ENCODE measurements around the gene MFAP4.

The MFAP4 gene

GRCh38 chr17:19405114-19405513, 18.1 kb upstream of the MFAP4 start:
- H3K27ac ChIP-seq (ENCODE audit: low read depth, low read length): no peak overlapping the region
- no peak overlapping the region for H3K4me3 ChIP-seq (ENCODE audit: low read length)
- no peaks in the 10 kb centered on the region for H3K4me1 ChIP-seq (ENCODE audit: control insufficient read depth, insufficient read depth, low read length)
- no peak overlapping the region for H3K9ac ChIP-seq (ENCODE audit: low read length)
- H3K36me3 ChIP-seq (ENCODE audit: control insufficient read depth, insufficient read depth, low read length): no peaks in the 10 kb centered on the region
- H3K27me3 ChIP-seq (ENCODE audit: control insufficient read depth, insufficient read depth, low read length): no peaks in the 10 kb centered on the region

GRCh38 chr17:19404264-19404663, 17.3 kb upstream of the MFAP4 start:
- Histone ChIP-seq H3K9ac (ENCODE audit: low read length) (no peak overlapping the region), H3K4me1 (ENCODE audit: control insufficient read depth, insufficient read depth, low read length) (no peaks in the 10 kb centered on the region), H3K27me3 (ENCODE audit: control insufficient read depth, insufficient read depth, low read length) (no peaks in the 10 kb centered on the region), H3K36me3 (ENCODE audit: control insufficient read depth, insufficient read depth, low read length) (no peaks in the 10 kb centered on the region), H3K27ac (ENCODE audit: low read depth, low read length) (no peak overlapping the region), H3K4me3 (ENCODE audit: low read length) (no peak overlapping the region)

DNA sequence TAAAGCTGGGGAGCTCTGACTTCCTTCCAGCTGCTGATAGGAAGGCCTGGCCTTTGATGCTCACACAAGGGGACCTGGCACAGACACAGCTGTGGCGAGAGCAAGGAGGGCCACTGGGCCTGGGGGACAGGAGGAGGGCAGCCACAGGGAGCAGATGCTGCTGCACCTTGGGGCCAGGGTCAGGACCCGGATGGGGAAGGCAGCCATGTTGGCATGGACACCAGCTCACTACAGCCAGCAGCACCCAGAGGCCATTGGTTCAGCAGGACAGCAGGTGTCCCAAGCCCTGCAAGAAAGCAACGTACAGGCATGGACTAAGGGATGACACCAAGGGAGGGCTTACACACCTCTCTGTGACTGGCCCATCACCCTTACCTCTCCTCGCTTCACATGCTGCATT, 16.0 kb upstream of the MFAP4 start:
- no peak overlapping the region for H3K27ac ChIP-seq (ENCODE audit: low read depth, low read length)
- peaks cover 3% of the 10 kb centered on the region for H3K4me1 ChIP-seq (ENCODE audit: control insufficient read depth, insufficient read depth, low read length)
- no peak overlapping the region for H3K9ac ChIP-seq (ENCODE audit: low read length)
- no peaks in the 10 kb centered on the region for H3K27me3 ChIP-seq (ENCODE audit: control insufficient read depth, insufficient read depth, low read length)
- no peak overlapping the region for H3K4me3 ChIP-seq (ENCODE audit: low read length)
- H3K36me3 ChIP-seq (ENCODE audit: control insufficient read depth, insufficient read depth, low read length): no peaks in the 10 kb centered on the region

- Histone ChIP-seq H3K4me1 (ENCODE audit: control insufficient read depth, insufficient read depth, low read length) (peaks cover 3% of the 10 kb centered on the region), H3K27ac (ENCODE audit: low read depth, low read length) (no peak overlapping the region), H3K36me3 (ENCODE audit: control insufficient read depth, insufficient read depth, low read length) (no peaks in the 10 kb centered on the region), H3K9ac (ENCODE audit: low read length) (no peak overlapping the region), H3K4me3 (ENCODE audit: low read length) (no peak overlapping the region), H3K27me3 (ENCODE audit: control insufficient read depth, insufficient read depth, low read length) (no peaks in the 10 kb centered on the region)
Measured at GRCh38 chr17:19402171-19402570, 15.2 kb upstream of the MFAP4 start.

DNA sequence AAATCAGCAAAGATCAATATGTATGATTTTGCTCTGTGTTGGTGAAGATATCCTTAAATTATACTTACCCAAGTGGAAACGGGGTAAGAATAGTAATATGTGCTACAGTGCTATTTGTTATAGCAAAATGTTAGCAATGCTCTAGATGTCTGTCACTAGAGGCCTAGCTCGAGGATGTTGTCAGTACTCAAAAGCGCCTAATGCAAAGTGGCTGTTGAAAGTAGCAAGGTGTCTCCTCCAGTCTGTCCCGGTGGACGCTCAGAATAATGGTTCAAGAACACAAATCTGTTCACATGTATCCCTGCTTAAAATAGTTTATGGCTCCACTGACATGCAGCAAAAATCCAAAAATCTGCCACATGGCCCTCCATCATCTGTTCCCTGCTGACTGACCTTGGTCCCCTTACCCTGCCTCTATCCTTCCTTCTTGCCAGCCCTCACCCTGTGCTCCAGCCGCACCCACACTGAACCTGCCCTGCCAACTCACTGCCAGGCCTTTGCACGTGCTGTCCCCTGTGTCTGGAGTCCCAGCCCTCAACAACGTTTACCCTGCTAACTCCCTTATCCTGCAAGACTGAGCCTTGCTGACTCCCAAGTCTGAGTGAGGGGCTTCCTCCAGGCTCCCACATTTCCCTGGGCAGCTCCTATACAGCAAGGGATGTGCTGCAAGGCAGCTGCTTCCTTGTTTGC, 14.5 kb upstream of the MFAP4 start:
- H3K27me3 ChIP-seq (ENCODE audit: control insufficient read depth, insufficient read depth, low read length): no peaks in the 10 kb centered on the region
- H3K27ac ChIP-seq (ENCODE audit: low read depth, low read length): no peak overlapping the region
- H3K4me1 ChIP-seq (ENCODE audit: control insufficient read depth, insufficient read depth, low read length): peaks cover 3% of the 10 kb centered on the region
- no peaks in the 10 kb centered on the region for H3K36me3 ChIP-seq (ENCODE audit: control insufficient read depth, insufficient read depth, low read length)
- no peak overlapping the region for H3K9ac ChIP-seq (ENCODE audit: low read length)
- H3K4me3 ChIP-seq (ENCODE audit: low read length): no peak overlapping the region

- Histone ChIP-seq H3K4me3 (ENCODE audit: low read length) (no peak overlapping the region), H3K27ac (ENCODE audit: low read depth, low read length) (no peak overlapping the region), H3K9ac (ENCODE audit: low read length) (no peak overlapping the region), H3K27me3 (ENCODE audit: control insufficient read depth, insufficient read depth, low read length) (no peaks in the 10 kb centered on the region), H3K4me1 (ENCODE audit: control insufficient read depth, insufficient read depth, low read length) (peaks cover 3% of the 10 kb centered on the region), H3K36me3 (ENCODE audit: control insufficient read depth, insufficient read depth, low read length) (no peaks in the 10 kb centered on the region)
Measured at GRCh38 chr17:19399750-19400450, 12.9 kb upstream of the MFAP4 start.

DNA sequence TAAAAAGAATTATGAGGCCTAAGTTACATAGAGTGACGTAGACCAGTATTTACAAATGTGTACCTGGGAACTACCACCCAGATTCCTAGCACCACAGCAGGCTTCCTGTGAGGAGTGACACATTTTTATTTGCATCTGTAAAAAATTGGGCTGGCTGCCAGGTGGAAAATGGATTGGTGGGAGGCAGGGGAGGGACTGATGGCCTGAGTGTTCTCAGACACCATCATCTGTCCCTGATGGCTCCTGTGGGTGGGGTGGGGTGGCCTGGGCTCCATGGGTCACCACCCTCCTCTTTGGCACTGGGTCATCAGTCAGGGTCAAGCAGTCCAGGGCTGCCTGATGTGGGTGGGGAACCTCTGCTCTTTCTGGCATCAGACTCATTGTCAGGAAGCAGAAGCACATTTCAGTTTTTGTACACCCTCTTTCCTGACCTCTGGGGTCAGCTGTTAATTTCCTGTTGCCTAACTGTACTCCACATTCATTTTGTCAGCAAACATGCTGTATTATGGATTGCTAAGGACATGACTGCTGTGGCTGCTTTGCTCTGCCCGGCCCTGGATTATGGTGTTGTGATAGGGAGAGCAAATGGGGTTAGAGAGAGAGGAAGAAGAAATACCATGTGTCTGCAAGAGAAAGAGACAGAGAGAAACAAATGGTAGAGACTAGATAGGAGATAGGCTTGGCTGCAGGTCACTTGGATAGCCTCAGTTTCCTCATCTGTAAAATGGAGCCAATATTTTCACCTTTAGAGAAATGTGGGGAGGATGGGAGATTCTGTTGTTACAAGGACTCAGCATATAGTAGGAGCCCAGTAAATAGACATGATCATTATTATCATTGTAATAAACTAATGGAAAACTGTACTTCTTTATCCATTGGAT, 11.6 kb upstream of the MFAP4 start:
- H3K27ac ChIP-seq (ENCODE audit: low read depth, low read length): peak overlapping the region; percentile 17
- H3K9ac ChIP-seq (ENCODE audit: low read length): no peak overlapping the region
- peaks cover 3% of the 10 kb centered on the region for H3K4me1 ChIP-seq (ENCODE audit: control insufficient read depth, insufficient read depth, low read length)
- no peaks in the 10 kb centered on the region for H3K36me3 ChIP-seq (ENCODE audit: control insufficient read depth, insufficient read depth, low read length)
- H3K4me3 ChIP-seq (ENCODE audit: low read length): no peak overlapping the region
- no peaks in the 10 kb centered on the region for H3K27me3 ChIP-seq (ENCODE audit: control insufficient read depth, insufficient read depth, low read length)

DNA sequence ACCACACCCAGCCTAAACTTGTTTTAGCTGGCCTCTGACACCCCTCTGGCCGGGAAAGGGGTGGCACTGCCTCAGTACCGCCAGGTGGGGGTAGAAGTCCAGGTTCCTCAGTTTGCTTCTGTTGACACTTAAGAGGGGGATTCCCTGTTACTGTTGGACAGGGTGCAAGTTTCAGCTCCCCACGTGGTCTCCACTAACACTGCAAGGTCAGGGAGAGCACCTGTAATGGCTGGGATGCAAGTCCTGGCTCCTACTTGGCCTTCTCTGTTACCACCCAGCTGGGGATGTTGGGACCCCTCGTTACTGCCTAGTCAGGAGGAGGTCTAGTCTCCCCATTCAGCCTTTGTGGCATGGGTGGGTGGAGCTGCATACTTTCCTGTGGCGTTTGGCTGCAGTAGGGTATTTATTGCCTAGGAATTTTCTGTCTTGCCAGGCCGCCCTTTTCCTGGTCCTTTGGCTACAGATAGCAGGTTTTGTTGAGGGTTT, 10.6 kb upstream of the MFAP4 start:
- Histone ChIP-seq H3K4me1 (ENCODE audit: control insufficient read depth, insufficient read depth, low read length) (peaks cover 7% of the 10 kb centered on the region), H3K4me3 (ENCODE audit: low read length) (no peak overlapping the region), H3K36me3 (ENCODE audit: control insufficient read depth, insufficient read depth, low read length) (no peaks in the 10 kb centered on the region), H3K27me3 (ENCODE audit: control insufficient read depth, insufficient read depth, low read length) (no peaks in the 10 kb centered on the region), H3K27ac (ENCODE audit: low read depth, low read length) (no peak overlapping the region), H3K9ac (ENCODE audit: low read length) (no peak overlapping the region)

GRCh38 chr17:19392303-19392702, 5.3 kb upstream of the MFAP4 start:
- Histone ChIP-seq H3K4me1 (ENCODE audit: control insufficient read depth, insufficient read depth, low read length) (peaks cover 29% of the 10 kb centered on the region), H3K36me3 (ENCODE audit: control insufficient read depth, insufficient read depth, low read length) (no peaks in the 10 kb centered on the region), H3K9ac (ENCODE audit: low read length) (no peak overlapping the region), H3K4me3 (ENCODE audit: low read length) (no peak overlapping the region), H3K27me3 (ENCODE audit: control insufficient read depth, insufficient read depth, low read length) (no peaks in the 10 kb centered on the region), H3K27ac (ENCODE audit: low read depth, low read length) (peak overlapping the region; percentile 78)

DNA sequence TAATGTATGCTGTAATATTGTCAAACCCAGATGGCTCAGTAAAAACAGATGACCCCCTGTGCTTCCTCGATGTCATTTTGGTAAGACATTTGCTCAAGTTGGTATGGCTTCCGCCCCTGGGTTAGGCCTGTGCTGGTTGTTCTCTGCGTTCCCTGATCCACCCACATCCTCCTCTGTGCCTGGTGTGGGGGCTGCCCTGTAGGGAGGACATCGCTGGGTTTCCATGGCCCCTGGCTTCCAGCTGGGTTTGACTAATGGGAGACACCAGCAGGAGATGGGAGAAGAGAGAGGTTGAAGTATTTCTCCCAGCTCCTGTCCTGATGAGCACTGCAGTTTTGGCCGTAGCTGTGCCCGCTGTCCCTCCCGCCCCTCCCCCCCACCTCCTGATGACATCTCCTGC, 4.4 kb upstream of the MFAP4 start:
- H3K36me3 ChIP-seq (ENCODE audit: control insufficient read depth, insufficient read depth, low read length): no peaks in the 10 kb centered on the region
- H3K4me3 ChIP-seq (ENCODE audit: low read length): no peak overlapping the region
- H3K9ac ChIP-seq (ENCODE audit: low read length): no peak overlapping the region
- H3K27ac ChIP-seq (ENCODE audit: low read depth, low read length): no peak overlapping the region
- H3K4me1 ChIP-seq (ENCODE audit: control insufficient read depth, insufficient read depth, low read length): peaks cover 30% of the 10 kb centered on the region
- H3K27me3 ChIP-seq (ENCODE audit: control insufficient read depth, insufficient read depth, low read length): no peaks in the 10 kb centered on the region

GRCh38 chr17:19390951-19391350, 4.0 kb upstream of the MFAP4 start:
- Histone ChIP-seq H3K9ac (ENCODE audit: low read length) (no peak overlapping the region), H3K27me3 (ENCODE audit: control insufficient read depth, insufficient read depth, low read length) (no peaks in the 10 kb centered on the region), H3K36me3 (ENCODE audit: control insufficient read depth, insufficient read depth, low read length) (no peaks in the 10 kb centered on the region), H3K4me3 (ENCODE audit: low read length) (no peak overlapping the region), H3K27ac (ENCODE audit: low read depth, low read length) (no peak overlapping the region), H3K4me1 (ENCODE audit: control insufficient read depth, insufficient read depth, low read length) (peaks cover 30% of the 10 kb centered on the region)

Measured in rectal smooth muscle tissue (tissue), 1 donor.